Osteoblast (primary cell): Measurements from ENCODE around the gene PAH. TPM values are rescaled to one million over a fixed set of nuclear protein-coding genes. Genes with fewer than 3 reads are reported as not detected.

Experiments used
- DNase-seq: peaks from one replicate; pipeline ENCODE4 v3.0.0; 2011; ENCODE audit warnings: low spot score, mixed read lengths; ENCODE audit not compliant: insufficient read length; ENCODE audit errors: missing footprints
- H2AFZ ChIP-seq: 2 replicates; pipeline ENCODE4 v1.6.0; 2011; ENCODE audit warnings: mild to moderate bottlenecking, low read length
- H3K27ac ChIP-seq: 2 replicates; pipeline ENCODE4 v1.5.1; 2011; ENCODE audit warnings: mild to moderate bottlenecking, low read depth, low read length, moderate library complexity
- H3K27me3 ChIP-seq: 2 replicates; pipeline ENCODE4 v1.6.0; 2012; ENCODE audit warnings: mild to moderate bottlenecking, control low read depth, inconsistent platforms, low read length, moderate library complexity; ENCODE audit not compliant: insufficient read depth
- H3K36me3 ChIP-seq: 2 replicates; pipeline ENCODE4 v1.5.1; 2011; ENCODE audit warnings: mild to moderate bottlenecking, low read length, control low read depth, moderate library complexity; ENCODE audit not compliant: insufficient read depth
- H3K4me1 ChIP-seq: 2 replicates; pipeline ENCODE4 v1.5.1; 2011; ENCODE audit warnings: mild to moderate bottlenecking, low read length, control low read depth, moderate library complexity; ENCODE audit not compliant: insufficient read depth
- H3K4me2 ChIP-seq: 2 replicates; pipeline ENCODE4 v1.6.0; 2011; ENCODE audit warnings: mild to moderate bottlenecking, low read length; ENCODE audit not compliant: insufficient read depth
- H3K4me3 ChIP-seq: fragments of 200-600 bp; sonication (generic); 3 replicates; pipeline ENCODE4 v1.5.1; 2012; ENCODE audit warnings: mild to moderate bottlenecking, low read length, inconsistent platforms; ENCODE audit not compliant: insufficient read depth
- H3K79me2 ChIP-seq: 2 replicates; pipeline ENCODE4 v1.6.0; 2012; ENCODE audit warnings: mild to moderate bottlenecking, low read length, control low read depth, inconsistent platforms; ENCODE audit not compliant: insufficient read depth
- H3K9me3 ChIP-seq: 2 replicates; pipeline ENCODE4 v1.5.1; 2011; ENCODE audit warnings: low read depth, low read length, control low read depth
- H4K20me1 ChIP-seq: 2 replicates; pipeline ENCODE4 v1.6.0; 2012; ENCODE audit warnings: mild to moderate bottlenecking, low read length, control low read depth; ENCODE audit not compliant: insufficient read depth
- CTCF ChIP-seq: IDR thresholded peaks from 2 replicates; pipeline ENCODE4 v1.5.1; 2011; ENCODE audit warnings: mild to moderate bottlenecking, low read depth, low read length, moderate library complexity; ENCODE audit errors: extremely low read depth
- total RNA-seq: library from RNA; depleted of rRNA; stranded (reverse); fragments of >200 nt; gene quantifications from 2 replicates; pipeline ENCODE4 v1.2.3, GENCODE V29; 2012

The PAH gene
- total RNA-seq, 1 donor = not detected

DNA sequence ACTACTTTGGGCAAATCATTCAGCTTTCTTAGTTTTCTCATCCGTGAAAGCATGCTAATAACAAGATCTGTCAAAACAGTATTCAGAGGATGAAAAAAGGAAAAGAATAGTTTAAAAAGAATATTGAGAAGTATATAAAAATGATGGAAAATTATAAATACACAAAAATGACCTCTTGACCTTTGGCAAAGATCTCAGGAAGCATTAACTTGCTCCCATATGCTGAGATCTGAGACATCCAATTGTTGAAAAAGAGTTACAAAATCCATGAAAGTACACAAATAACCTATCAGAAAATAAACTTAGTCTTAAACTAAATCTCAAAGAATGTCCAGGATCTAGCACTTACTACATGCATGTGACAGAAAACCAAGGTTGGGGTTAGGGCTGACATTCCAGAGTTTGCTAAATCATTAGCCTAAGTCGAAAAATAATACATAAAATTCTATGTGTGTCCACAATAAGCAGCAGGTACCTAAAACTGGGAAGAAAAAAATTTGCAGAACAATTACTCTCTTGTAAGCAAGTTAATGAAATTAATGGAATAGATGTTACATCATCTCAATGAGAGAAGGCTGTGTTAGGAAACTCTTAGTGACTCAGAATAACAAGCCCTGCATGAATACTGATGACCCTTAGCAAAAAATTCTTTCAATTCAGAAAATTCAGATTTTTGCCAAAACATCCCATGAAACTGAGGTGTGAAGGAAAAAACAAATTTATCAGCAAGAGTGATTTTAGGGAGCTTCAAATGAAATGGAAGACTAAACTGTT, 3.4 kb downstream of the PAH start:
- no peaks in the 10 kb centered on the region for H3K79me2 ChIP-seq
- H3K36me3 ChIP-seq = no peaks in the 10 kb centered on the region
- no peak for TF ChIP-seq CTCF
- no peak overlapping the region for H3K4me2 ChIP-seq
- no peak overlapping the region for H3K4me3 ChIP-seq
- no peak for DNase-seq
- no peaks in the 10 kb centered on the region for H3K27me3 ChIP-seq
- no peaks in the 10 kb centered on the region for H3K9me3 ChIP-seq
- H3K27ac ChIP-seq = no peak overlapping the region
- H2AFZ ChIP-seq = no peak overlapping the region
- H3K4me1 ChIP-seq = no peaks in the 10 kb centered on the region
- H4K20me1 ChIP-seq = no peaks in the 10 kb centered on the region

DNA sequence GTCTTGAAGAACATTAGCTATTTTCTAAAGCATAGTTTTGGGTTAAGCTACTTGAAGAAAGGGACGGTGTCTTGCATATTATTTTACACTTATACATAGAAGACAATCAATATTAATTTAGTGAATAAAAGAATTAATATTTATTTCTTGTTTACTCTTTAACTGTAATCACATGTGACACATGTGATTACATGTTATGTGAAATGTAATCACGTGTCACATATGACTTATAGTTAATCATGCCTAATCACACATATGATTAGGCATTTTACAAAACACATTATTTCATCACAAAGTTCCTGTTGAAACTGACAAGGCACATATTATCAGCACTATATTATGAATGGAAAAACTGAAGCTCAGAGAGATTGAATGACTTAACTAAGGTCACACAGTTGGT, 4.8 kb downstream of the PAH start:
- TF ChIP-seq CTCF = no peak
- H3K9me3 ChIP-seq = no peaks in the 10 kb centered on the region
- H3K36me3 ChIP-seq = no peaks in the 10 kb centered on the region
- H2AFZ ChIP-seq = no peak overlapping the region
- no peak overlapping the region for H3K4me3 ChIP-seq
- DNase-seq = no peak
- no peak overlapping the region for H3K4me2 ChIP-seq
- H3K27me3 ChIP-seq = no peaks in the 10 kb centered on the region
- H3K4me1 ChIP-seq = no peaks in the 10 kb centered on the region
- H3K27ac ChIP-seq = no peak overlapping the region
- H3K79me2 ChIP-seq = no peaks in the 10 kb centered on the region
- no peaks in the 10 kb centered on the region for H4K20me1 ChIP-seq

GRCh38 chr12:102911320-102911719, 5.7 kb downstream of the PAH start:
- no peak for DNase-seq
- no peaks in the 10 kb centered on the region for H3K36me3 ChIP-seq
- TF ChIP-seq CTCF = no peak
- H2AFZ ChIP-seq = no peak overlapping the region
- no peak overlapping the region for H3K27ac ChIP-seq
- H3K79me2 ChIP-seq = no peaks in the 10 kb centered on the region
- no peak overlapping the region for H3K4me3 ChIP-seq
- no peaks in the 10 kb centered on the region for H3K4me1 ChIP-seq
- H3K9me3 ChIP-seq = no peaks in the 10 kb centered on the region
- no peak overlapping the region for H3K4me2 ChIP-seq
- H3K27me3 ChIP-seq = no peaks in the 10 kb centered on the region
- no peaks in the 10 kb centered on the region for H4K20me1 ChIP-seq

- Histone ChIP-seq H3K27me3 (no peaks in the 10 kb centered on the region), H3K4me2 (no peak overlapping the region), H4K20me1 (no peaks in the 10 kb centered on the region), H3K79me2 (no peaks in the 10 kb centered on the region), H3K9me3 (no peaks in the 10 kb centered on the region), H2AFZ (no peak overlapping the region), H3K36me3 (no peaks in the 10 kb centered on the region), H3K27ac (no peak overlapping the region), H3K4me1 (no peaks in the 10 kb centered on the region), H3K4me3 (no peak overlapping the region)
- TF ChIP-seq CTCF = no peak
- DNase-seq = no peak
Observed at GRCh38 chr12:102910792-102911191, 6.3 kb downstream of the PAH start.
